ENCODE data around the gene LCMT1. TPM values are rescaled to one million over a fixed set of nuclear protein-coding genes. Genes with fewer than 3 reads are reported as not detected.

The LCMT1 gene
- total and polyA plus RNA-seq, 9 of the 15 experiments (the other 6 are each of a cell fraction or from before 2014, with no cell fraction given), result 20.0 to 42.8 (median 32.3) TPM

DNA sequence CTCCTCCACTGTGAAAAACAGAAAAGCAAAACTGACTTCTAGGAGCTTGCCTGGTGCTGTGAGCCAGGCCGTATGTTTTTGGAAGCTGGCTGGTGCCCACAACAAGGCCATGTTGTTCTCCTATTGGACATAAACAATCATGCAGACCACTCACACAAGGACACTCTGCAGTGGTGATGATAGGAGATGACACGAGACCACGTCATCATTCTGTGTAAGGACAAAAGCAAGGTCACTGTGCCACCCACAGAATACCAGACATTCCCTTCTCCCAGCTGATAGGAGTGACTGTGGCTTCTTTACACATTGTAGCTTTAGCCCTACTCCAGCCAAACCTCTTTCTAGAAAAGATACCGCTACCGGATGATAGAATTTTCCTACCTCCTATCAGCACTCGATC is 47.7 kb upstream of the LCMT1 start (continued):
- TF ChIP-seq KLF6 (CRISPR knock-in tag; IDR thresholded peaks at IDR 0.05; ENCODE audit: borderline replicate concordance) (no peak), HNRNPH1 (optimal IDR thresholded peaks at IDR 0.05; ENCODE audit: low read depth, low read length) (no peak), MCM5 (IDR thresholded peaks at IDR 0.05; ENCODE audit: low read depth) (no peak), TEAD1 (CRISPR knock-in tag; IDR thresholded peaks at IDR 0.05) (peak; percentile 11 to 26; a peak in 1 of 4 replicates), ZNF764 (CRISPR knock-in tag; IDR thresholded peaks at IDR 0.05; ENCODE audit: low read depth) (no peak), PTTG1 (tag; IDR thresholded peaks at IDR 0.05; ENCODE audit: low read depth) (no peak), NRF1 (conservative IDR thresholded peaks at IDR 0.05 in 1 of 2, IDR thresholded peaks at IDR 0.05 in 1 of 2) (no peak), POLR2B (IDR thresholded peaks at IDR 0.05; ENCODE audit: low read depth, partially characterized antibody) (no peak), CC2D1A (IDR thresholded peaks at IDR 0.05) (no peak), CBX8 (IDR thresholded peaks at IDR 0.05; ENCODE audit: borderline replicate concordance, extremely low read depth, low read depth, low read length, poor library complexity, severe bottlenecking) (no peak), BRCA1 (IDR thresholded peaks at IDR 0.05) (no peak), BRCA1 (CRISPR knock-in tag; IDR thresholded peaks at IDR 0.05) (no peak), ELF1 (tag; IDR thresholded peaks at IDR 0.05) (no peak), ZNF77 (CRISPR knock-in tag; IDR thresholded peaks at IDR 0.05) (no peak), ZNF584 (CRISPR knock-in tag; IDR thresholded peaks at IDR 0.05; ENCODE audit: low read depth) (no peak), KHSRP (IDR thresholded peaks at IDR 0.05) (no peak), JUNB (CRISPR knock-in tag; conservative IDR thresholded peaks at IDR 0.05) (no peak)
- TF ChIP-seq, protein P1, sequence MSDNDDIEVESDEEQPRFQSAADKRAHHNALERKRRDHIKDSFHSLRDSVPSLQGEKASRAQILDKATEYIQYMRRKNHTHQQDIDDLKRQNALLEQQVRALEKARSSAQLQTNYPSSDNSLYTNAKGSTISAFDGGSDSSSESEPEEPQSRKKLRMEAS (CRISPR knock-in tag; IDR thresholded peaks at IDR 0.05), result no peak
- TF ChIP-seq, protein P2, sequence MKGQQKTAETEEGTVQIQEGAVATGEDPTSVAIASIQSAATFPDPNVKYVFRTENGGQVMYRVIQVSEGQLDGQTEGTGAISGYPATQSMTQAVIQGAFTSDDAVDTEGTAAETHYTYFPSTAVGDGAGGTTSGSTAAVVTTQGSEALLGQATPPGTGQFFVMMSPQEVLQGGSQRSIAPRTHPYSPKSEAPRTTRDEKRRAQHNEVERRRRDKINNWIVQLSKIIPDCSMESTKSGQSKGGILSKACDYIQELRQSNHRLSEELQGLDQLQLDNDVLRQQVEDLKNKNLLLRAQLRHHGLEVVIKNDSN (CRISPR knock-in tag; IDR thresholded peaks at IDR 0.05), result no peak
- TF ChIP-seq, protein P3, sequence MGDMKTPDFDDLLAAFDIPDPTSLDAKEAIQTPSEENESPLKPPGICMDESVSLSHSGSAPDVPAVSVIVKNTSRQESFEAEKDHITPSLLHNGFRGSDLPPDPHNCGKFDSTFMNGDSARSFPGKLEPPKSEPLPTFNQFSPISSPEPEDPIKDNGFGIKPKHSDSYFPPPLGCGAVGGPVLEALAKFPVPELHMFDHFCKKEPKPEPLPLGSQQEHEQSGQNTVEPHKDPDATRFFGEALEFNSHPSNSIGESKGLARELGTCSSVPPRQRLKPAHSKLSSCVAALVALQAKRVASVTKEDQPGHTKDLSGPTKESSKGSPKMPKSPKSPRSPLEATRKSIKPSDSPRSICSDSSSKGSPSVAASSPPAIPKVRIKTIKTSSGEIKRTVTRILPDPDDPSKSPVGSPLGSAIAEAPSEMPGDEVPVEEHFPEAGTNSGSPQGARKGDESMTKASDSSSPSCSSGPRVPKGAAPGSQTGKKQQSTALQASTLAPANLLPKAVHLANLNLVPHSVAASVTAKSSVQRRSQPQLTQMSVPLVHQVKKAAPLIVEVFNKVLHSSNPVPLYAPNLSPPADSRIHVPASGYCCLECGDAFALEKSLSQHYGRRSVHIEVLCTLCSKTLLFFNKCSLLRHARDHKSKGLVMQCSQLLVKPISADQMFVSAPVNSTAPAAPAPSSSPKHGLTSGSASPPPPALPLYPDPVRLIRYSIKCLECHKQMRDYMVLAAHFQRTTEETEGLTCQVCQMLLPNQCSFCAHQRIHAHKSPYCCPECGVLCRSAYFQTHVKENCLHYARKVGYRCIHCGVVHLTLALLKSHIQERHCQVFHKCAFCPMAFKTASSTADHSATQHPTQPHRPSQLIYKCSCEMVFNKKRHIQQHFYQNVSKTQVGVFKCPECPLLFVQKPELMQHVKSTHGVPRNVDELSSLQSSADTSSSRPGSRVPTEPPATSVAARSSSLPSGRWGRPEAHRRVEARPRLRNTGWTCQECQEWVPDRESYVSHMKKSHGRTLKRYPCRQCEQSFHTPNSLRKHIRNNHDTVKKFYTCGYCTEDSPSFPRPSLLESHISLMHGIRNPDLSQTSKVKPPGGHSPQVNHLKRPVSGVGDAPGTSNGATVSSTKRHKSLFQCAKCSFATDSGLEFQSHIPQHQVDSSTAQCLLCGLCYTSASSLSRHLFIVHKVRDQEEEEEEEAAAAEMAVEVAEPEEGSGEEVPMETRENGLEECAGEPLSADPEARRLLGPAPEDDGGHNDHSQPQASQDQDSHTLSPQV (IDR thresholded peaks at IDR 0.05), result 0 out of 2 replicates have a peak, but pooled peaks have one; percentile 57
- TF ChIP-seq, protein P4, sequence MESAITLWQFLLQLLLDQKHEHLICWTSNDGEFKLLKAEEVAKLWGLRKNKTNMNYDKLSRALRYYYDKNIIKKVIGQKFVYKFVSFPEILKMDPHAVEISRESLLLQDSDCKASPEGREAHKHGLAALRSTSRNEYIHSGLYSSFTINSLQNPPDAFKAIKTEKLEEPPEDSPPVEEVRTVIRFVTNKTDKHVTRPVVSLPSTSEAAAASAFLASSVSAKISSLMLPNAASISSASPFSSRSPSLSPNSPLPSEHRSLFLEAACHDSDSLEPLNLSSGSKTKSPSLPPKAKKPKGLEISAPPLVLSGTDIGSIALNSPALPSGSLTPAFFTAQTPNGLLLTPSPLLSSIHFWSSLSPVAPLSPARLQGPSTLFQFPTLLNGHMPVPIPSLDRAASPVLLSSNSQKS (CRISPR knock-in tag; IDR thresholded peaks at IDR 0.05), result no peak
- TF ChIP-seq, protein P5, sequence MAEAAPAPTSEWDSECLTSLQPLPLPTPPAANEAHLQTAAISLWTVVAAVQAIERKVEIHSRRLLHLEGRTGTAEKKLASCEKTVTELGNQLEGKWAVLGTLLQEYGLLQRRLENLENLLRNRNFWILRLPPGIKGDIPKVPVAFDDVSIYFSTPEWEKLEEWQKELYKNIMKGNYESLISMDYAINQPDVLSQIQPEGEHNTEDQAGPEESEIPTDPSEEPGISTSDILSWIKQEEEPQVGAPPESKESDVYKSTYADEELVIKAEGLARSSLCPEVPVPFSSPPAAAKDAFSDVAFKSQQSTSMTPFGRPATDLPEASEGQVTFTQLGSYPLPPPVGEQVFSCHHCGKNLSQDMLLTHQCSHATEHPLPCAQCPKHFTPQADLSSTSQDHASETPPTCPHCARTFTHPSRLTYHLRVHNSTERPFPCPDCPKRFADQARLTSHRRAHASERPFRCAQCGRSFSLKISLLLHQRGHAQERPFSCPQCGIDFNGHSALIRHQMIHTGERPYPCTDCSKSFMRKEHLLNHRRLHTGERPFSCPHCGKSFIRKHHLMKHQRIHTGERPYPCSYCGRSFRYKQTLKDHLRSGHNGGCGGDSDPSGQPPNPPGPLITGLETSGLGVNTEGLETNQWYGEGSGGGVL (CRISPR knock-in tag; IDR thresholded peaks at IDR 0.05), result no peak

All from K562 (cell line).